Left hindlimb (tissue), 1 donor: ENCODE results near the gene RUFY4.

Source experiments
- DNase-seq: peaks from one replicate; pipeline ENCODE4 v3.0.0-alpha.2; 2018

RUFY4 gene, protein sequence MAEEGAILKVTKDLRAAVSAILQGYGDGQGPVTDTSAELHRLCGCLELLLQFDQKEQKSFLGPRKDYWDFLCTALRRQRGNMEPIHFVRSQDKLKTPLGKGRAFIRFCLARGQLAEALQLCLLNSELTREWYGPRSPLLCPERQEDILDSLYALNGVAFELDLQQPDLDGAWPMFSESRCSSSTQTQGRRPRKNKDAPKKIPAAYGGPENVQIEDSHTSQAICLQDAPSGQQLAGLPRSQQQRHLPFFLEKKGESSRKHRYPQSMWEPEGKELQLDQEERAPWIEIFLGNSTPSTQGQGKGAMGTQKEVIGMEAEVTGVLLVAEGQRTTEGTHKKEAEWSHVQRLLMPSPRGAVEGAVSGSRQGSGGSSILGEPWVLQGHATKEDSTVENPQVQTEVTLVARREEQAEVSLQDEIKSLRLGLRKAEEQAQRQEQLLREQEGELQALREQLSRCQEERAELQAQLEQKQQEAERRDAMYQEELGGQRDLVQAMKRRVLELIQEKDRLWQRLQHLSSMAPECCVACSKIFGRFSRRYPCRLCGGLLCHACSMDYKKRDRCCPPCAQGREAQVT

DNA sequence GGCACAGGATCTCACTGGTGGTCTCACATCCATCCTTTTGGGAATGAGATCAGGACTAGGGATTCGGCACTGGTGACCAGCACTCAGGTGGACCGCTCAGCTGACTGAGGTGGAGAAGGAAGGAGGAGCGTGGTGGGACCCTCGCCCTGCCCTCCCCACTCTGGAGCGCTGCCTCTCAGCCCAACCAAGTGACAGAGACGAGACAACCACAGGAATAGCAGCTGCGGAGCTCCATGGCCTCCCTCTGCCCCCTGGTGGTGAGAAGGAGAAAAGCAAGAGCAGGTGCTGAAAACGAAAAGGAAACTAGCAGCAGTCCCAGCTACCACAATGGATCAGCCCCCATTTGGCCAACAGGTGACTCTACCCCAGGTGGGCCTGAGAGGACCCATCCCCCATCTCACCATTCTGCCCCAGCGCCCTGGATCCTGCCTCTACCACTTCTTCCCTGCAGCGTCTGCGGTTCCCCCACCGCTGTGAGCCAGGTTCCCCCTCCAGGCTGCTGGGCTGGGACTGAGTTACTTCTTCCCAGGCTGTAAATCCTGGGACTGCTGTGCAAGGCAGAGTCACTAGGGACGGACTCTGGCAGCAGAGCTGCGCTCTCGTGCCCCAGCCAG, at the start of gene RUFY4:
Gene RUFY4, plus strand, starts transcription at position 533 of the 614 bp plus-strand sequence. CDS start 1,353 bp downstream, outside the sequence.
- DNase-seq: peak; percentile 73

DNA sequence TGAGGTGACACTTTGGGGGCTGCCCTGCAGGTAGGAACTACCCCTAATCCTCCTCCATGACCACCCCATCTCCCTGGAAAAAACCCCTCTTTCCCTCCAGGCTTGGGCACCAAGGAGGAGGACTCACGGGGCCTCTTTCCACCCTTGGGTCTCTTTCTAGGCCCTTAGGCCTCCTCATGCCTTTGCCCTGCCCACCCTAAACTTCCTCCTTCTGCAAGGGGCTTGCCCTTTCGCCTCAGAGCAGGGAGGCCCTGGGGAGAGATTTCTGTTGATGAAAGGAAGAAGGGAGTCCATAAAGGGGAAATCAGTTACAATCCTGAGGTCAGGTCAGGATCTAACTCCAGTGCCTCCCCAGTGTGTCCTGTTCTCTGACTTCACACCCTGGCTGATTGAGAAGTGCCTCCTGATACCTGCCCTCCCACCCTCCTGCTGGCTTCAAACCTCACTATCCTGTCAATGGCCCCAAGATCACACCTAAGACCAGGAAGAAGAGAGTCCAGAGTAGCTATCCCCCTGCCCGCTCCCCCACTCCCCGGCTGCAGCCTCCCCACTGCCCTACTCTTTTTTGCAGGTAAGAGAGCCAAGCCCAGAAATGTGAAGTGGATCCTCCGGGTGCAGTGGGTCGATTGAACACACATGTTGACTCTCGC, 49.5 kb upstream of the RUFY4 start:
- peak; percentile 13 for DNase-seq

DNA sequence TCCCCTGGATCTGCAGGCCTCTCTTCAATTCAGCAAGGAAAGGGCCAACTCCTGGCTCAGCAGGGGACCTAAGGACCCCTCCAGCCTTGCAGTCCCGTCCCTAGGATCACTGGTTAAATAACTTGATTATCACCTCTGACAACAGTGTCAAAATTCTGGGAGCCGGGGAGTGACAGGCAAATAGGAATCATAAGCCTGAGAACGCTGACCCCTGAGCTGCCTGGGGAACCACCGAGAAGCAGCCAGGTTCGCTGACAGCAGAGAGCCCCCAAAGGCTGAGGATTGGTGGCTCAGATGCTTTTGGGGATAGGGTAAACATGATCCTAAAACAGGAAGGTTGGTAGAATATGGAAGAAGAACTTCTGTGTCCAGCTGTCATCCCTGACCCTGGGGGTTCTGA, 48.8 kb upstream of the RUFY4 start:
- DNase-seq: no peak

DNA sequence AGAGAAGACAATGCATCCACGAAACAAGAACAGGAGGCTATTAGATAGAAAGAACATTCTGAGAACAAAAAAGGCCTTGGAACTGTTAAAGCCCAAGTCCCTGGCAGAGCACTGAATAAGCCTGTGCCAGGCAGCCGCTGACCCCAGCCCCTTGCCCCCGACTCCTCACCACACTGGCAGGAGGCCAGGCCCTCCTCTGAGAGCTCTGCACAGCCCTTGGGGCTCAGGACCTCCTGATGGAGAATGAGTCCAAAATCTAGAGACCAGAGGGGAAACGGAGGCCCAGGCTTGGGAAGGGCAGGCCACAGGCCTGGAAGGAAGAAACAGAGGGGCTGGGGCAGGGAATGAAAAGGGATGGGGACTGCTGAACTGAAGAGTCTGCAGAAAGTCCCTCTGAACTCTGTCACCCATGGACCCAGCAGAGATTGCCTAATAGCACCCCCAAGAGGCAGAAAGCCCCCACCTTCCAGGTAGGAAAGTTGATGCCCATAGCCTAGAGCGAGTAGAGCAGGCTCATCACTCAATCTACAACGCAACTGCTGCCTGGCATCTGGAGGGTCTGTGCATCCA, 48.0 kb upstream of the RUFY4 start:
- peak; percentile 8 for DNase-seq

DNA sequence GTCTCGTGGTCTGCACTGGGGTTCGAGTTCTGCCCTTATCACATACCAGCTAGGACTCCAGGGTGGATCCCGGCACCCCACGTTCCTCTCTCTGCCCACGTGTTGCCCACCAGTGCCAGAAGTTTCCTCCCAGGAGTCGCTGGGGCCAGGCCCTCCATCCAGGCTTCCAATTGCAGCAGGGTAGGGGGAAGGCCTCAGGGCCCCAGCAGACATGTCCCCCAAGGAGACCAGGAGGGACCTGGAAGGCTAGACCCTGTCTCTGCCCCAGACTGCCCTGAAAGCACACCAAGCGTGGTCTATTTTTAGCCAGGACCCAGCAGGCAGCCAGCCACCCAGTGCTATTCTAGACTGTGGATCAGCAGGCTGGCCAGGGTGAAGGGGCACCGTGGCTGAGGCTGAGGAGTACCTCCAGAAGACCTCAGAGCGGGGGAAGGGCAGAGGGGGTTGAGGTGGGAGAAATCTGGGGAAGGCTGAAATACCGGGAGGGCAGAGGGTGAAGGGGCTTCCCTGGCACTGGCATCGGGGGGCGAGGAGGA, 47.4 kb upstream of the RUFY4 start:
- peak; percentile 25 for DNase-seq

DNA sequence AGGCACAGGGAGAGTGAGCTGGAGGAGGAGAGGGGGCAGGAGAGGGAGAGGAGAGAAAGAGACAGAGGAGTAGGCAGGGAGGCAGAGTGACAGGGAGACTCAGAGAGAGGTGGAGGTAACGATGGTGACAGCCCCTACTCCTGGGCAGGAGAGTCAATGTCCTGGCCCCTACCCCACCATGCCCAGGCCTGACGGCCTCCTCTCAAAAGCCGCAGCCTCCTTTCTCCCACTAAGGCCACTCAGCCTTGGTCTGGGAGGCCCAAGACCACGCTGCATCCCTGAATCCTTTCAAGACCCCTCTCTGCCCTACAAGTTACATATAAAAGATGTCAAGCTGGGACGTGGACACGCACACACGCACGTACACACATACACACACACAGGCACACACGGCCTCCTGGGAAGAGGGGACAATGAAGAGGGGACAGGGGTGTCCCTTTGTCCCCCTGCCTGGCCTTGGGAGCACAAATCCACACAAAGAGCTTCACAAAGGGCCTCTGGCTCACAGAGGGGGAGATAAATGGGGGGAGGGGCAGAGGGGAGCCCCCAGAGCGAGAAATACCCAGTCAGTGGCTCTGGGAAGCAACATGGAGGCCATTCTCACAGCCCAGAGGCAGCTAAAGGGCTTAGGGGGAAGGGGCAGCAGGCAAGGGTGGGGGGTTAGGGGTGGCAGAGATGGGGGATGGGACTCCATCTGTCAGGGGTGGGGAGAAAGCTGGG, 46.8 kb upstream of the RUFY4 start:
- DNase-seq: peak; percentile 28

DNA sequence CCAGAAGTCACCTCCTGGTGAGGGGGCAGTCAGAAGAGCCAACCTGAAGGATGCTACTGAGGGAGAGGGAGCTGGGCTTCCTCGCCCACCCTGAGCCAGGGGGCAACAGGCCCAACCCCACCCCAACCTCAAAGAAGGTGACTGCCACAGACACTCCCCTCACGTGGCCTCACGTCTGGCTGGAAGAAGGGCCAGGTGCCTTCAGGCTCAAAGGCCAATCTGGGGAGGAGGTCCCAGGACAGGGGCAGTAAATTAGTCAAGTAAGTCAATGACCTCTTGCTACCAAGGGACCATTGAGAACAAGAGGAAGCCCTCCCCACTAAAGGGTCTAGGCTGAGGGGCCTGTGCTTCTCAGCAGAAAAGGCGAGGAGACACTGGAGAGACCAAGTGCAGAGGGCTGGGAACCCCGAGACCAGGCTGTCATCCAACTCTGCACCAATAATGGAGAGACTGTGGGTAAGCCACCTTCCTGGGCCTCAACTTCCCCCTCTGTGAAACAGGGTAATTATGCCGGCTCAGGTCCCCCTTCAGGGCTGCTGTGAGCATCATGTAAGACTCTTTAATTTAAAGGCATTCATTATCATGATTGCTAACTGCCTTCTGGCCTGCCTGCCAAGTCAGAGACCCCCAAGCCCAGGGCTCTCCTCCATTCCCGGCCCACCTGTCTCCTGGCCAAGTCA, 46.1 kb upstream of the RUFY4 start:
- DNase-seq: peak; percentile 14

DNA sequence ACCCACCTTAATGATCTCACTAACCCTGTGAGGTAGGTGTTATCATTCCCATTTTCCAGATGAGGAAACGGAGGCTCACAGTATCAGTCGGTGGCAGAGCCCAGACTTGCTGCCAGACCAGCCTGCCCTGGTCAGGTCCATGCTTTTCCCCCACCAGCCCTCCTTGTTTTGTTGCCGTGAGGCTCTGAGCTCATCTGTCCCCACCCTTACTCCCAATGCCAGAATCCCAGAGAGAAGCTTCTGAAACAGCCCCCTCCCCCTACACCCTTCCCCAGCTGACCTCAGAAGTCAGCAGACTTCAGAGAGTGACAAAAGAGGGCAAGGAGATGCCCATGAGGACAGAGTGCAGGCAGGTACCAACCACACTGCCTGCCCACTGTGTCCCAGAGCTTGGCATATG, 45.4 kb upstream of the RUFY4 start:
- peak; percentile 24 for DNase-seq

DNA sequence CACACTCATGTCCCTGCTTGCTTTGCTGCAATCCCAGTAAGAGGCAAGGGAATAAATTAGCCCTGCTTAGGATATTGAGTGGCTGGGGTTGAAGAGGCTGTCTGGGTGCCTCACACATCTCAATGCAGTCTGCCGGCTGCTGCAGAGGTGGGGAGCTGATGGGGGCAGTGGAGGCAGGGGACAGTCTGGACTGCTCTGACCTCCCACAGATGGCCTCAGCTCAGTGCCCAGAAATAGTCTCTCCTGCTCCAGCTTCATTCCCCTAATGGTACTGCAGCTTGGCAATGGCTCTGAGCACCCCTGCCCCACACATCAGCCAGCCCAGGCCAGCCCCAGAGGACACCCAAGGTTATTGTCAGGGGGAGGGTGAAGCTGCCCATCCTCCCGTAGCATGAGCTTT, 44.7 kb upstream of the RUFY4 start:
- peak; percentile 12 for DNase-seq

DNA sequence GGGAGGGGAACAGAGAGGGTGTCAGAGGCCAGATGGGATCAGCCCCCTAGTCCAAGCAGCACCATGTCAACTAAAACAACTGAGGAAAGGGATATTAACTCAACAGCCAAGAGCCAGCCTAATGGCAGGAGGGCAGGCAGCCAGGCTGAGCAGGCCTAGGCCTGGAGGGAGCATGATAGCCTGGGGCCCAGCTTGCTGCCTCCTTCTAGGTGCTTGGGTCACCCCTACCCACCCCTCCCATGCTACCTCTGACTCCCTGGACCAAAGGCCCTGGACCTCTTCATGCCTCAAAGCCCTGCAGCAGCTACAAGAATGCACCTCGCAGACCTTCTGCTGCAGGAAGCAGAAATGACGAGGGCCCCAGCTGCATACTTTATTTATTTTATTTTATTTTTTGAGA, 44.2 kb upstream of the RUFY4 start:
- DNase-seq: no peak

DNA sequence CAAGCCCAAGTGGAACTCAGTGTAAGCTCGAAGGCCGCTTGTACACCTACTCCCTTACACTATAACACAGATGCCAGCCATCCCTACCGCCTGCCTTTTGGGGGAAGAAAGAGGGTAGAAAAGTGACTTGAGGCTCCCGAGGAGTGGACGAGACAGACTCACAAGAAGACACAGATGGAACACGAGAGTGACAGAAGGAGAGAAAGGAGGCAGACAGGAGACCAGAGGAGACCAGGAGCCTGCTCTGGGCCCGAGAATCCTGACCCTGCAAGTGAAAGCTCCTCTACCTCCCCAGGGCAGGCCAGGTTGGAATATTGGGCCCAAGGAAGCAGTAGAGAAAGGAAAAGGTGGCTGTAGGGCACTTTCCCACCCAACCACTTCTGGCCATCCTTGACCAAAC, 42.8 kb upstream of the RUFY4 start:
- no peak for DNase-seq

DNA sequence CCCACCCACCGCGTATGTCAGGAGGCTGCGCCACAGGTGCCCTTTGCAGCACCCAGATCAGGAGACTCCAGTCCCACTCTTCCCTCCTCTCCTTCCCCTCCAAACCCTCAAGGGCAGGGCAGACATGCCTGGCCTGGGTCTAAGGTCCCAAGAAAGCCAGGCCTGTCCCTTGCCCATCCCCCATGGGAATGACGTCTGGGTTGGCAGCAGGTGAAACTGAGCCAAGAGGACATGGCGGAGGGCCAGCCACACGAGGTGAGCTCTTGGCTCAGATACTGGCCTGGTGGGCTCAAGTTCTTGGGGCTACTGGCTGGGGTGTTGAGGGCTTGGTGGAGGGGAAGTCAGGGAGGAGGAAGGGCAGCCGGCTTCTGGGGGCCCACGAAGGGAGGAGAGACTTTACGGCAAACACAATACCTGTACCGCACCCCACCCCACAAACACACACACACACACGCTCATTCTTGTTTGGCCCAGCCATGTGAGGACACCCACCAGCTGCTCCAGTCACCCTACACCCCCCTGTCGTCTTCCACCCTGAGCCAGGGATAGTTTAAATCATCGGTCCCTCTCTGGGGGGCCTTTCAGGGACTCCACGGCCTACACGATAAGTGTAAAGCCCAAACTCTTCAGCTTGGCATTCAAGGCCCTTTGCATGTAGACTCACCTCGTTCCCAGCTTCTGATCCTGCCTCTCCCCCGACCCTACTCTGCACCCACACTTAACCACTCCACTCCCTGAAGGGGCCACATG, 42.2 kb upstream of the RUFY4 start:
- DNase-seq: no peak

DNA sequence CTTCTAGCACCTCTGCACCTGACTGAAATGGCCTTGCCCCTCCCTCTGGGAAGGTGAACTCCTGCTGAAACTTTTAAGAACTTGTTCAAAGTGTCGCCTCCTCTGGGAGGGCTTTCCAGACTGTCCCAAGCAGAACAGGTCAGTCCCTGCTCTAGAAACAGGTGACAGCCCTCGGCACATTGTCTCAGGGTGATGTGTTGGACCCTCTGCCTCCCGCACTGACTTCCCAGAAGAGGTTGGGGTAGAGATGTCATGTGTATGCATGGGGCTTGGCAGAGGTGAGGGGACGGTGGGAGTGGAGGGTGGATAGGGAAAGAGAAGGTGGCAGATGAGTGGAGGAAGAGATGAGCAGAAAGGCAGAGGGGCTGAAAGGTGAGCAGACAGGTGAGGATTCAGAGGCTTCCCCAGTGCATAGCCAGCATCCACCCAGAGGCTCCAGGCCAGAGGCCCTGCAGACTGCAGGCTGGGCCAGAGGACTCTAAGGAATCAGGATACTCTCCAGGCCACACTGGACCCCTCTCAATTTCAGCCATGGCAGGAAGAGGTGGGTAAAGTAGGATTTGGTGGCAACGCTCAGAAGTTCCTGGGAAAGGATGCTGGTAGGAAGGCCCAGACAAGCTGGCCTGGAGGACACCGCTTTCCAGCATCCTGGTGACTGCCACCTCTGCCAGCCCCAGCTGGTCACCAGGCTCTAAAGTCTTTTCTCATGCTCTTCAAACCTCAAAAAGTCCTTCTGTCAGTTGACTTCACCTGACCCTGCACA, 41.4 kb upstream of the RUFY4 start:
- DNase-seq: no peak

DNA sequence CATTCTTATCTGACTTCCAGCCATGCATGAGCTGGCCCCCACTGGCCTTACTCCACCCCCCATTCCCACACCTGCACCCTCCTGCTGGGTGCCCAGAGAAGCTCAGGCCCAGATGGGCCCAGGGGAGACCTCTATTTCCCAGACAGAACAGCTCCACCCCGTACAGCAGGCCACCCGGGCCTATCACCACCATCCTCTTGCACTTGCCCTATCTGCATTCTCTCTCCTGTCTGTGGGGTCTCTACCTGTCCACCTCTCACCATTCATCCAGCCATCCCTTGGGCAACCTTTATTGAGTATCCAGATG, 40.9 kb upstream of the RUFY4 start:
- DNase-seq: no peak

DNA sequence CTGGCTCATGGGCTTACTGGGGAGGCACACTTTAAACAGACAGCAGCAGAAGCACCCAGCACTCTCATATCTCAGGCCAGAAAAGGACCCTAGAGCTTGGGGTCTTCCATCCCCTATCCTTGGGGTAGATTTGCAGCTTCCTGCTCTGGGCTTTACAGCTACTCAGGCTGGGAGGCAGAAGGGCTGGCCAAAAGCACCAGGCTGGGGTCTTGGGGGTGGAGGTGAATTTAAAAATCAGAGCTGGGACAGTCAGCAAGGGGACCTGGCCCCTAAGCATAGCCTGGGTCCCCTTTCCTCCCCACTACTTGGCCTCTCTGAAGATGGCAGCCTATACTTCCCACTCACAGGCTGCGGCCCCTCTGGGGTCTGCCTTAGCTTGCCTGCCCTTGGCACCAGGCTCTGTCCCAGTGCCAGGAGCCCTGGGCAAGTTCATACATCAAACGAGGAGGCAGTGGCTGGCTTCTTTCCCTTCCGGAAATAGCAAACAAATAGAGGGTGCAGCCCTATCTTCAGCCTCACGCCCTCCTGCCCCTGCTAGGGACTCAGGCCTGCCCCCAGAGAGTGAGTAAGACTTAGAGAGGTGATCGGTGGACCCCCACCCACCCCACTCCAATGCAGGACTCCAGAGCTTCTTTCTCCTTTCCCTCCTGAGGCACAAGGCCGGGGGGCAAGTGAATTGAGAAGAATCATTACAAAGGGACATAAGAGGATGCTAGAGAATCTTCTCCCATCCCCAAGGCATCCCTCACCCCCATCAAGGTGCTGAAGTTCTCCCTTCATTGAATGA, 40.3 kb upstream of the RUFY4 start:
- DNase-seq: no peak

DNA sequence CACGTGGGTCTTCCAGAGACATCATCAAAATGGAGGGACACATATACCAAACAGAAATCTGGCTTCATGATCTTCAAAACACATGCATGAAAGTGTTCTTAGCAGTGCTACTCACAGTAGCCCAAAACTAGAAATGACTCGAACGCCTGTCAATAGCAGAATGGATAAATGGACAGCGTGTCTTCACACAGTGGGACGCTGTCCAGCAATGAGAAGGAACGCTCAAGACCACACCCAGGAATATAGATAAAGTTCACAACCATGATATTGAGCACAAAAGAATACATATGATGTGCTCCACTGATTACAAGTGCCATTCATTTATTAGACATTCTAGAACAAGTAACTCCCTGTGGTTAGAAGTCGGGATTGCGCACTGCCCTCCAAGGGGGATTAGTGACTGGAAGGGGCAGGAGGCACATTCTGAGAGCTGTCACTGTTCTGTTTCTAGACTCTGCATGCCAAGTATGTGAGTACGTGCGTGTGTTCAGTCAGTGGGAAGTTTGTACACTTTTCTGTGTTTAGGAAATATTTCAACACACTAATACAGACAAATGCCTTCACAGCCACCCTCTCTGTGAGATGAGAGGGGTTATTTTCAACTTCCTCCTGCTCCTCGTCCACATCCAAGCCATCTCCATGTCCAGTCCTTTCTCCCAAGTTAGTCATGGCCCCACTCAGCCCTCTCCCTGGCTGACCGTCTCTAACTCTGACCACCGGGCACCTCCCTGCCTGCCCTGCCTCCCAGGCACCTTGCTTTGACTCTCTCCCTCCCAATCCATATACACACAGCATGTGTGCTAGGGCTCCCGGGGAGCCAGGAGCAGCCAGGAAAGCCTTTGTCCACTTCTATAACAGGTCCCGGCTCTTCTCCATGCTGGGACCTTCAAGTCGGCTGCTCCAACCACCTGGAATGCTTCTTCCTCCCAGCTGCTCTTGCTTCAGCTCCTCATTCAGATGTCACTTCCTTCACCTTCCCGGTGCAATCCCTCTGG, 39.4 kb upstream of the RUFY4 start:
- no peak for DNase-seq

DNA sequence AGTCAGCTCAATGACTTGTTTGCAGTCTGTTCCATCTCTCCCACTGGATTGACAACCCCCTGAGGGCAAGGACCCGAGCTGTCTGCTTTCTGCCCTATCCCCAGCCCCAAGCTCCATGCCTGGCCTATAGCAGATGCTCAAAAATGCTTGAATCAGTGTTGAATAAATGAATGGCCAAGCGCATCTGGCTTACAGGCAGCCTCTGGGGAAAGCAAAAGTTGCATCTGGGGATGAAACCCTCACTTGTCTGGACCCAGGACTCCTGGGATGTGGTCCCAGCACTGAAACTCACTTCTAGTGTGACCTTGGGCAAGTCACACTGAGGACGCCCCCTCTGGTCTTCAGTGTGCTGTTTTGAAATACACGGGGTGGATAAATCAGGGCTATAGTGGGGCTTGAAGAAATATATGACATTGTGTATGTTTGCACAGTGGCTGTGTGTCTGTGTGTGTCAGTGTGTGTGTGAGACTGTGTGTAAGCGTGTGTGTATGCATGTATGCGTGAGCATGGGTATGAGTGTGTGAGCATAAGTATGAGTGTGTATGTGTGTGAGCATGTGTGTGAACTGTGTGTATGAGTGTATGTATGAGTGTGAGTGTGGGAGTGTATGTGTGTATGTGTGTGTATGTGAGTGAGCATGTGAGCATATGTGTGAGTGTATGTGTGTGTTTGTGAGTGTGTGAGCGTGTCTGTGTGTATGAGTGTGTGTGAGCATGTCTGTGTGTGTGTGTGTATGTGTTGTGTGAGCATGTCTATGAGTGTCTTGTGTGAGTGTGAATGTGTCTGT, 38.5 kb upstream of the RUFY4 start:
- DNase-seq: no peak
